Measurements from ENCODE around the gene ZNF883. TPM values are rescaled to one million over a fixed set of nuclear protein-coding genes. Genes with fewer than 3 reads are reported as not detected.

ZNF883 gene
- total and polyA plus RNA-seq, 2 of the 8 experiments (the other 6 are each of a cell fraction or from before 2014, with no cell fraction given) = 6.1 to 20.2 TPM

DNA sequence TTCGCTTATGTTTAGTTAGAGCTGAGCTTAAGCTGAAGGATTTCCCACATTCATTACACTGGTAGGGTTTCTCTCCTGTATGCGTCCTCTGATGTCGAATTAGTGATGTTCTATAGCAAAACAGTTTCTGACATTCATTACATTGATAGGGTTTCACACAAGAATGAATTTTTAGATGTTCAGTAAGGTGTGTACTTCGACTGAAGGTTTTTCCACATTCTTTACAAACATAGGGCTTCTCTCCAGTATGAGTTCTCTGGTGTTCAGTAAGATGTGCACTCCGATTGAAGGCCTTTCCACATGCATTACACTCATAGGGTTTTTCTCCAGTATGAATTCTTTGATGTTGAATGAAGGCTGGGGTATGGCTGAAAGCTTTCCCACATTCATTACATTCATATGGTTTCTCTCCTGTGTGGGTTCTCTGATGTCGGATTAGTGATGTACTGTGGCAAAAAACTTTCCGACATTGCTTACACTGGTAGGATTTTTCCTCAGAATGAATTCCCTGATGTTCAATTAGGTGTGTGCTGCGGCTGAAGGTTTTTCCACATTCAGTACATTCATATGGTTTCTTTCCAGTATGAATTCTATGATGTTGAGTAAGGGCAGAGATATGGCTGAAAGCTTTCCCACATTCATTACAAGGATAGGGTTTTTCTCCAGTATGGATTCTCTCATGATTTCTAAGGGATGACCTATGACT is 14.6 kb downstream of the ZNF883 start:
- Histone ChIP-seq H3K18ac (ENCODE audit: extremely low read depth, low read length) (no peak overlapping the region), H2BK12ac (ENCODE audit: low read depth, low read length) (no peak overlapping the region), H3K4me2 (ENCODE audit: insufficient read depth in 1 of 2, low read depth in 2 of 2, low read length in 2 of 2) (no peak overlapping the region), H4K91ac (replicated peaks; ENCODE audit: insufficient read length, low read length) (no peak overlapping the region), H3K79me2 (ENCODE audit: control insufficient read depth in 1 of 2, insufficient read depth in 2 of 2, low read length in 2 of 2) (no peaks in the 10 kb centered on the region), H3K27ac (ENCODE audit: low read depth, low read length) (no peak overlapping the region), H3K9me3 (ENCODE audit: insufficient read depth in 2 of 2, low read depth in 1 of 2, low read length in 1 of 2) (peaks cover 79 to 84% of the 10 kb centered on the region in 2 experiments), H3K23me2 (ENCODE audit: low read depth, low read length) (no peaks in the 10 kb centered on the region), H2BK120ac (replicated peaks; ENCODE audit: low read depth, low read length) (no peak overlapping the region), H3K4me3 (ENCODE audit: extremely low read depth in 1 of 4, insufficient read depth in 2 of 4, low read depth in 3 of 4, low read length in 4 of 4) (peak overlapping the region in 1 of 4 experiments; percentile 16; a peak in 1 of 8 replicates), H3K36me3 (ENCODE audit: control insufficient read depth in 2 of 4, insufficient read depth in 4 of 4, low read length in 3 of 4) (peaks cover 3 to 57% (median 36%) of the 10 kb centered on the region in 4 experiments; a peak in 7 of 8 replicates), H3K56ac (replicated peaks; ENCODE audit: insufficient read length, low read depth, low read length) (no peak overlapping the region), H4K5ac (ENCODE audit: insufficient read length, low read depth, low read length) (no peak overlapping the region), H2BK5ac (ENCODE audit: low read depth, low read length) (no peak overlapping the region), H3K27me3 (replicated peaks in 1 of 4; ENCODE audit: control insufficient read depth in 3 of 4, extremely low read depth in 1 of 4, insufficient read depth in 3 of 4, low read length in 3 of 4) (no peaks in the 10 kb centered on the region), H3K14ac (ENCODE audit: insufficient read length) (no peak overlapping the region), H3K4ac (replicated peaks; ENCODE audit: insufficient read length, low read depth, low read length) (no peak overlapping the region), H4K8ac (ENCODE audit: extremely low read depth, insufficient read depth, low read length) (no peak overlapping the region), H2AFZ (ENCODE audit: low read length) (no peak overlapping the region), H4K20me1 (replicated peaks in 1 of 2; ENCODE audit: control insufficient read depth in 1 of 2, insufficient read depth in 2 of 2, low read length in 2 of 2) (no peaks in the 10 kb centered on the region), H3K9ac (replicated peaks in 1 of 4; ENCODE audit: extremely low read depth in 1 of 4, low read depth in 3 of 4, low read length in 3 of 4) (no peak overlapping the region), H2AK5ac (ENCODE audit: low read depth, low read length) (no peak overlapping the region), H3K23ac (ENCODE audit: insufficient read length) (no peak overlapping the region), H2BK20ac (ENCODE audit: low read length) (no peak overlapping the region), H3K4me1 (replicated peaks in 1 of 4; ENCODE audit: control insufficient read depth in 3 of 4, insufficient read depth in 4 of 4, low read length in 3 of 4) (no peaks in the 10 kb centered on the region), H2BK15ac (ENCODE audit: low read length) (no peak overlapping the region), H3K79me1 (ENCODE audit: low read depth, low read length) (no peaks in the 10 kb centered on the region)
- ChIA-PET CTCF (ENCODE audit: partially characterized antibody) (interaction anchor here (1.8 kb wide), 1 partner anchor 27 kb away, joined by 6 read pairs; no protein-coding TSS in a partner anchor), POLR2A (ENCODE audit: partially characterized antibody) (no interaction called here)
- FAIRE-seq (no peak), DNase-seq (ENCODE audit: low read depth in 1 of 2, low spot score in 2 of 2) (no peak)
- no peak for TF ChIP-seq RNF2 (IDR thresholded peaks at IDR 0.05; ENCODE audit: borderline replicate concordance, low read depth, low read length, missing control alignments, poor library complexity, severe bottlenecking)
- peak; percentile 99 for TF ChIP-seq ZNF274 (IDR thresholded peaks at IDR 0.05; ENCODE audit: borderline replicate concordance, extremely low read depth, low read length)
- 0 out of 2 replicates have a peak, but pooled peaks have one; percentile 3 for TF ChIP-seq GTF2F1 (IDR thresholded peaks at IDR 0.05; ENCODE audit: borderline replicate concordance, low read depth, low read length)
- 92% methylated on average over 8 of the region's 8 CpGs; no CpG with 5 or more reads in 1 of the 2 experiments for whole genome bisulfite sequencing, 2 experiments (ENCODE audit: extremely low coverage in 1 of 2, insufficient coverage in 1 of 2, insufficient read length in 1 of 2, insufficient replicate concordance in 2 of 2, low coverage in 1 of 2, low lambda C conversion rate in 2 of 2, missing lambda C conversion rate in 1 of 2)
